ENCODE data around the gene OGDH.

DNA sequence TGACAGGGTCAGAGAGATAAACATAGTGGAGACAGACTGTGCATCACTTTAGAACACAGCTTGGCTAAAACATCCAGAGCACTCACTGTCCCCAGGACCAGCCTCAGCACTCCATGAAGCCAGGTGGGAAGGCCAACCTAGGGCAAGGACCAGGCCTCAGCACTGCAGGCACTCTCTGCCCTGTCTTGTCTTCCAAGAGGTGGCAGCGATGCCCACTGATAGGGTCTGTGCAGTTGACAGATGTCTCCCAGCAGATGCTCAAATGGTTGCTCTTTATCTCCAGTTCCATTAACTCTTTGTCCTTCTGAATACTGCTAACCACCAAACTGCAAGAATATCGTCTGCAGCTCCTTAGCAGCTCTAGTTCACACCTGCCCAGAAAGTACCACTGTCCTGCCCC, 41.8 kb upstream of the OGDH start:
- TF ChIP-seq POLR2A (IDR thresholded peaks at IDR 0.05): no peak
- TF ChIP-seq, protein P1, sequence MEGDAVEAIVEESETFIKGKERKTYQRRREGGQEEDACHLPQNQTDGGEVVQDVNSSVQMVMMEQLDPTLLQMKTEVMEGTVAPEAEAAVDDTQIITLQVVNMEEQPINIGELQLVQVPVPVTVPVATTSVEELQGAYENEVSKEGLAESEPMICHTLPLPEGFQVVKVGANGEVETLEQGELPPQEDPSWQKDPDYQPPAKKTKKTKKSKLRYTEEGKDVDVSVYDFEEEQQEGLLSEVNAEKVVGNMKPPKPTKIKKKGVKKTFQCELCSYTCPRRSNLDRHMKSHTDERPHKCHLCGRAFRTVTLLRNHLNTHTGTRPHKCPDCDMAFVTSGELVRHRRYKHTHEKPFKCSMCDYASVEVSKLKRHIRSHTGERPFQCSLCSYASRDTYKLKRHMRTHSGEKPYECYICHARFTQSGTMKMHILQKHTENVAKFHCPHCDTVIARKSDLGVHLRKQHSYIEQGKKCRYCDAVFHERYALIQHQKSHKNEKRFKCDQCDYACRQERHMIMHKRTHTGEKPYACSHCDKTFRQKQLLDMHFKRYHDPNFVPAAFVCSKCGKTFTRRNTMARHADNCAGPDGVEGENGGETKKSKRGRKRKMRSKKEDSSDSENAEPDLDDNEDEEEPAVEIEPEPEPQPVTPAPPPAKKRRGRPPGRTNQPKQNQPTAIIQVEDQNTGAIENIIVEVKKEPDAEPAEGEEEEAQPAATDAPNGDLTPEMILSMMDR (IDR thresholded peaks at IDR 0.05): no peak
